Left cardiac atrium (tissue), 4 donors: ENCODE results near the gene IFNAR2. TPM values are rescaled to one million over a fixed set of nuclear protein-coding genes. Genes with fewer than 3 reads are reported as not detected.
A peak's percentile ranks its signal among the peaks of the same experiment; 100 is the strongest.

Experiments used
- ATAC-seq, 2 donors: fragments of 200-7000 bp; cut with Tn5 transposase; one replicate each; pipeline ENCODE4 v1.9.1; 2020; ENCODE audit warnings: mild to moderate bottlenecking in 2 of 2, moderate library complexity in 2 of 2
- DNase-seq: peaks from one replicate; pipeline ENCODE4 v3.0.0-alpha.2; 2020
- intact Hi-C, 2 donors: fragments of 100-400 bp; cut with DNase I; formaldehyde crosslinking; loops; one replicate each; pipeline versions ENCODE4 v1.14.1 to v1.15.1; 2022 to 2023
- long read RNA-seq: library from polyadenylated mRNA; unstranded; transcript quantifications from one replicate; pipeline ENCODE4 v2.0.0, GENCODE V29; 2021
- total RNA-seq, 2 donors: library from RNA; stranded (reverse); fragmentation: NEBNext Ultra II Directional; extraction: Animal tissue kit (Norgen Biotek cat#: 25700); gene quantifications; one replicate each; pipeline ENCODE4 v1.2.1, GENCODE V29; 2021
- donor health status: DM: no; HTN: yes; CAD: no.
- donor health status: DM: no; HTN: yes; CAD: no; lungs with severe emphysema.
- donor health status: DM: yes; HTN: yes; CAD: no.
- donor health status: Dilated cardiomyopathy.

IFNAR2 gene
- 10 to 100 TPM; 14.6 to 26.8 TPM for total RNA-seq
- long read RNA-seq, full-length matches to known transcripts: 17 of 22 reads
- long read RNA-seq, partial matches to known transcripts: 0 of 22 reads
- long read RNA-seq, other reads (novel, unspliced or antisense): 5 of 22 reads

- ATAC-seq: peak; percentile 96 to 97
- DNase-seq: peak; percentile 82
- intact Hi-C loops: no loop called here
These were observed at the start of gene IFNAR2 for GRCh38 chr21:33229784-33230544. Gene IFNAR2 (plus strand): TSS chr21:33229938. CDS start chr21:33241923, 11,985 bp downstream.

- ATAC-seq: peak in 1 of 2 donors; percentile 15
- intact Hi-C loops: loop anchor here in 1 of 2 donors (10.0 kb wide), 1 partner anchor 351 kb away; no protein-coding TSS in a partner anchor
- no peak for DNase-seq
These were observed 43.9 kb upstream of the IFNAR2 start for GRCh38 chr21:33185852-33186251.

- intact Hi-C loops: loop anchor here in 1 of 2 donors (10.0 kb wide), 1 partner anchor 352 kb away; no protein-coding TSS in a partner anchor
- ATAC-seq (no peak), DNase-seq (no peak)
These were observed 42.5 kb upstream of the IFNAR2 start for GRCh38 chr21:33187276-33187675.

- no peak for ATAC-seq
- intact Hi-C loops: loop anchor here in 1 of 2 donors (10.0 kb wide), 1 partner anchor 354 kb away; no protein-coding TSS in a partner anchor
- no peak for DNase-seq
These were observed 40.5 kb upstream of the IFNAR2 start for GRCh38 chr21:33189237-33189636.

- DNase-seq (no peak), ATAC-seq (no peak)
- intact Hi-C loops: loop anchor here in 1 of 2 donors (10.0 kb wide), 2 partner anchors 245 to 355 kb away; no protein-coding TSS in a partner anchor
These were observed 39.9 kb upstream of the IFNAR2 start for GRCh38 chr21:33189824-33190223.

GRCh38 chr21:33196941-33197374 is 32.8 kb upstream of the IFNAR2 start:
- ATAC-seq (peak; percentile 62 to 73), DNase-seq (peak; percentile 57)
- intact Hi-C loops: loop anchor here (2.0 to 10.0 kb wide), 4 partner anchors 175 to 360 kb away; no protein-coding TSS in a partner anchor

GRCh38 chr21:33197496-33197895 is 32.2 kb upstream of the IFNAR2 start:
- no peak for DNase-seq
- intact Hi-C loops: loop anchor here (2.0 to 10.0 kb wide), 4 partner anchors 175 to 360 kb away; no protein-coding TSS in a partner anchor
- peak; percentile 59 to 79 for ATAC-seq

- intact Hi-C loops: loop anchor here (2.0 to 10.0 kb wide), 4 partner anchors 174 to 361 kb away; no protein-coding TSS in a partner anchor
- ATAC-seq: peak; percentile 70 to 81
- DNase-seq: peak; percentile 68
These were observed 31.2 kb upstream of the IFNAR2 start for GRCh38 chr21:33198346-33199099.

GRCh38 chr21:33199100-33199464 is 30.7 kb upstream of the IFNAR2 start:
- DNase-seq (no peak), ATAC-seq (no peak)
- intact Hi-C loops: loop anchor here (2.0 to 10.0 kb wide), 4 partner anchors 173 to 362 kb away; no protein-coding TSS in a partner anchor

- intact Hi-C loops: loop anchor here (2.0 to 10.0 kb wide), 5 partner anchors 173 to 362 kb away; no protein-coding TSS in a partner anchor
- peak; percentile 80 for DNase-seq
These were observed 30.1 kb upstream of the IFNAR2 start for GRCh38 chr21:33199516-33200217.

GRCh38 chr21:33201956-33202355 is 27.8 kb upstream of the IFNAR2 start:
- no peak for ATAC-seq
- intact Hi-C loops: loop anchor here in 1 of 2 donors (5.0 to 10.0 kb wide), 2 partner anchors 170 to 243 kb away; no protein-coding TSS in a partner anchor
- no peak for DNase-seq

More at GRCh38 chr21:33199516-33200217, 30.1 kb upstream of the IFNAR2 start:
- peak; percentile 68 to 75 for ATAC-seq

- ATAC-seq: no peak
- no peak for DNase-seq
- intact Hi-C loops: loop anchor here in 1 of 2 donors (5.0 to 10.0 kb wide), 2 partner anchors 170 to 242 kb away; no protein-coding TSS in a partner anchor
These were observed 27.0 kb upstream of the IFNAR2 start for GRCh38 chr21:33202464-33203363.

GRCh38 chr21:33203371-33203724 is 26.4 kb upstream of the IFNAR2 start:
- intact Hi-C loops: loop anchor here in 1 of 2 donors (5.0 to 10.0 kb wide), 2 partner anchors 169 to 241 kb away; no protein-coding TSS in a partner anchor
- ATAC-seq: no peak
- DNase-seq: no peak

- ATAC-seq (no peak), DNase-seq (no peak)
- intact Hi-C loops: loop anchor here in 1 of 2 donors (10.0 kb wide), 1 partner anchor 239 kb away; no protein-coding TSS in a partner anchor
These were observed 24.3 kb upstream of the IFNAR2 start for GRCh38 chr21:33205476-33205875.

- DNase-seq (no peak), ATAC-seq (peak; percentile 7 to 25)
- intact Hi-C loops: loop anchor here in 1 of 2 donors (10.0 kb wide), 1 partner anchor 238 kb away; no protein-coding TSS in a partner anchor
These were observed 22.9 kb upstream of the IFNAR2 start for GRCh38 chr21:33206771-33207281.

- DNase-seq (no peak), ATAC-seq (no peak)
- intact Hi-C loops: loop anchor here in 1 of 2 donors (10.0 kb wide), 1 partner anchor 237 kb away; no protein-coding TSS in a partner anchor
These were observed 22.1 kb upstream of the IFNAR2 start for GRCh38 chr21:33207449-33208149.
